T-helper 17 cell (primary cell): ENCODE results near the gene PTPRS. TPM values are rescaled to one million over a fixed set of nuclear protein-coding genes. Genes with fewer than 3 reads are reported as not detected.
A peak's percentile ranks its signal among the peaks of the same experiment; 100 is the strongest.

ENCODE experiments used
- ATAC-seq: fragments of 150-1000 bp; cut with Tn5 transposase; 2 replicates; pipeline ENCODE4 v1.10.0; 2021; ENCODE audit warnings: mild to moderate bottlenecking, moderate library complexity
- DNase-seq, 3 donors: peaks; one replicate each; pipeline versions ENCODE4 v3.0.0 to v3.0.0-alpha.2; 2020 to 2021
- H3K9me3 ChIP-seq: one replicate; pipeline ENCODE4 v1.7.0; 2013; ENCODE audit warnings: low read length, mild to moderate bottlenecking; ENCODE audit not compliant: control insufficient read depth, poor library complexity, severe bottlenecking
- H3K27ac Mint-ChIP-seq: one replicate; pipeline ENCODE4 v1.8.0; 2022; ENCODE audit warnings: mild to moderate bottlenecking, moderate library complexity, mixed read lengths
- H3K27me3 Mint-ChIP-seq: one replicate; pipeline ENCODE4 v1.8.0; 2022; ENCODE audit warnings: mixed read lengths
- H3K36me3 Mint-ChIP-seq: one replicate; pipeline ENCODE4 v1.8.0; 2022; ENCODE audit warnings: low read depth, mixed read lengths
- H3K4me1 Mint-ChIP-seq: one replicate; pipeline ENCODE4 v1.8.0; 2022; ENCODE audit warnings: mild to moderate bottlenecking, mixed read lengths
- H3K4me3 Mint-ChIP-seq: one replicate; pipeline ENCODE4 v1.8.0; 2022; ENCODE audit warnings: mild to moderate bottlenecking, moderate library complexity, mixed read lengths
- total RNA-seq, 4 donors: library from RNA in 2 of 4; stranded (reverse) in 2 of 4; gene quantifications; one replicate each; pipeline ENCODE4 v1.2.3 and lab custom pipeline; 2022 to 2026

PTPRS gene
- total RNA-seq, 2 donors from 2014 or later, result 1.2 to 2.9 TPM

DNA sequence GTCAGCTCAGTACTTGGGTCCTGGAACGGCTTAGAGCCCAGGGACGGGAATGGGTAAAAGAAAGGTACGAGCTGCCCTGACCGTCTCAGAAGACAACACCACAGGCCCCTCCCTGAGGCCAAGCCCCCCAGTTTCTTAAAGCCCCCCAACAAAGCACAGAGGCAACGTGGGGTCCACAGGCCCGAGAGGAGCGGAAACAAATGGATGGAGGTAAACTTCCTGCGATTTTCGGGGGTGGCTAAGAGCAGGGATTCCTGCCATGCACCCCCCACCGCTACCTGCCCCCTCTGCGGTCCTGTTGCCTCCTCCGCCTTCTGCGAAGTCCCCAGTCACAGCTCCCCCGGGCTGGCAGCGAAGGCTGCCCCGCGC lies 48.2 kb downstream of the PTPRS start:
- ATAC-seq, result no peak
- Mint-ChIP-seq H3K36me3 (peaks cover 2% of the 10 kb centered on the region), H3K4me3 (peak overlapping the region; percentile 77), H3K27ac (no peak overlapping the region), H3K4me1 (peaks cover 14% of the 10 kb centered on the region), H3K27me3 (peaks cover 37% of the 10 kb centered on the region)
- DNase-seq, result no peak
- no peaks in the 10 kb centered on the region for H3K9me3 ChIP-seq

DNA sequence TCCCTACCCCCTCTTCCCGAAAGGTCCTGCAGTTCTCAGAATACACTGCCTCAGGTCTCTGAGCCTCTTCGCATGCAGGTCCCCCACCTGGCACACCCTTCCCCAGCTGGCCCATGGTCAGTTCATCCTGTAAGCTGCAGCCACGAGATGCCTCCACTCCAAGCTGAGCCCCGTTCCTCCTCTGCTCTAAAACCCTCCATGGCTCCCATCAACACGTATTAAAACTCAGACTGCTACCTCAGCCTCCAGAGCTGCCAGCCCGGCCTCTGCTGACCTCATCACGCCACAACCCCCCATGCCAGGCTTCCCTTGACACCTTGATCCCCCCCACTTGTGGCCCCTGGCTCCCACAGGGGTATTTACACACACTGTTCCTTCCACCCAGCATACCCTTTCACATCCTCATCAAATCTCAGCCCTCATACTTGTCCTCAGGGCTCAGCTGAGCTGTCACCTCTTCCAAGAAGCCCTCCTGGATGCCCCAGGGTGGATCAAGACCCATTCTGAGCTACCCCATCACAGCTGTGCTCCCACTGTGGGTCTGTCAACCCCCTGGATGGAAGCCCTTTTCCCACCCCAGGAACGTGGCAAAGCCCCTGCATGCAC lies 48.9 kb downstream of the PTPRS start:
- Mint-ChIP-seq H3K4me1 (peaks cover 14% of the 10 kb centered on the region), H3K27me3 (peaks cover 43% of the 10 kb centered on the region), H3K27ac (no peak overlapping the region), H3K4me3 (peak overlapping the region; percentile 77), H3K36me3 (peaks cover 4% of the 10 kb centered on the region)
- ATAC-seq (no peak), DNase-seq (no peak)
- no peaks in the 10 kb centered on the region for H3K9me3 ChIP-seq

Other genes with a start within 250 kb of the PTPRS start
- not detected for gene ZNRF4, start 114.6 kb upstream of the PTPRS start, total RNA-seq
- 1 to 10 TPM; 2.0 to 2.8 TPM for gene TINCR, start 227.1 kb upstream of the PTPRS start, total RNA-seq